ENCODE measurements around the gene TYW1. TPM values are rescaled to one million over a fixed set of nuclear protein-coding genes. Genes with fewer than 3 reads are reported as not detected.

The TYW1 gene
- total and polyA plus RNA-seq, 2 of the 8 experiments (the other 6 are each of a cell fraction or from before 2014, with no cell fraction given), result 8.8 to 16.2 TPM

DNA sequence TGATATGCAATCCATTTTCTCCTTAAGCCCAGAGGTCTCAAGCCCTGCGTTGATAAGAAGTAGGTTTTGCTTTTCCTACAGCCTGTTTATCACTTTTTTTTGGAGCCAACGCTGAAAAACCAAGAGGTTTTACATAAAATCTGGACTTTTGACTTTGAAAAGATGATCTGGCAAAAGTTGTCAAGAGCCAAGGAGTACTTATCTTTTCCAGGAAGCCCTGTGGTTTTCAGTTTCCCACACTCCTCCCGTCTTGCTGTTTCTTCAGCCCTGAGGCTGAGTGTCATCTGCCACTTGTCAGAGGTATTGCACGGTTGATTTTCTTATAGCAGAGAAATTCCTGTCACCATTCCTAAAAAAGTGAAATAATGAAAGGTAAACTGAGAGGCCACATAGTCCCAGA, 108.7 kb downstream of the TYW1 start (continued):
- TF ChIP-seq, protein P1, sequence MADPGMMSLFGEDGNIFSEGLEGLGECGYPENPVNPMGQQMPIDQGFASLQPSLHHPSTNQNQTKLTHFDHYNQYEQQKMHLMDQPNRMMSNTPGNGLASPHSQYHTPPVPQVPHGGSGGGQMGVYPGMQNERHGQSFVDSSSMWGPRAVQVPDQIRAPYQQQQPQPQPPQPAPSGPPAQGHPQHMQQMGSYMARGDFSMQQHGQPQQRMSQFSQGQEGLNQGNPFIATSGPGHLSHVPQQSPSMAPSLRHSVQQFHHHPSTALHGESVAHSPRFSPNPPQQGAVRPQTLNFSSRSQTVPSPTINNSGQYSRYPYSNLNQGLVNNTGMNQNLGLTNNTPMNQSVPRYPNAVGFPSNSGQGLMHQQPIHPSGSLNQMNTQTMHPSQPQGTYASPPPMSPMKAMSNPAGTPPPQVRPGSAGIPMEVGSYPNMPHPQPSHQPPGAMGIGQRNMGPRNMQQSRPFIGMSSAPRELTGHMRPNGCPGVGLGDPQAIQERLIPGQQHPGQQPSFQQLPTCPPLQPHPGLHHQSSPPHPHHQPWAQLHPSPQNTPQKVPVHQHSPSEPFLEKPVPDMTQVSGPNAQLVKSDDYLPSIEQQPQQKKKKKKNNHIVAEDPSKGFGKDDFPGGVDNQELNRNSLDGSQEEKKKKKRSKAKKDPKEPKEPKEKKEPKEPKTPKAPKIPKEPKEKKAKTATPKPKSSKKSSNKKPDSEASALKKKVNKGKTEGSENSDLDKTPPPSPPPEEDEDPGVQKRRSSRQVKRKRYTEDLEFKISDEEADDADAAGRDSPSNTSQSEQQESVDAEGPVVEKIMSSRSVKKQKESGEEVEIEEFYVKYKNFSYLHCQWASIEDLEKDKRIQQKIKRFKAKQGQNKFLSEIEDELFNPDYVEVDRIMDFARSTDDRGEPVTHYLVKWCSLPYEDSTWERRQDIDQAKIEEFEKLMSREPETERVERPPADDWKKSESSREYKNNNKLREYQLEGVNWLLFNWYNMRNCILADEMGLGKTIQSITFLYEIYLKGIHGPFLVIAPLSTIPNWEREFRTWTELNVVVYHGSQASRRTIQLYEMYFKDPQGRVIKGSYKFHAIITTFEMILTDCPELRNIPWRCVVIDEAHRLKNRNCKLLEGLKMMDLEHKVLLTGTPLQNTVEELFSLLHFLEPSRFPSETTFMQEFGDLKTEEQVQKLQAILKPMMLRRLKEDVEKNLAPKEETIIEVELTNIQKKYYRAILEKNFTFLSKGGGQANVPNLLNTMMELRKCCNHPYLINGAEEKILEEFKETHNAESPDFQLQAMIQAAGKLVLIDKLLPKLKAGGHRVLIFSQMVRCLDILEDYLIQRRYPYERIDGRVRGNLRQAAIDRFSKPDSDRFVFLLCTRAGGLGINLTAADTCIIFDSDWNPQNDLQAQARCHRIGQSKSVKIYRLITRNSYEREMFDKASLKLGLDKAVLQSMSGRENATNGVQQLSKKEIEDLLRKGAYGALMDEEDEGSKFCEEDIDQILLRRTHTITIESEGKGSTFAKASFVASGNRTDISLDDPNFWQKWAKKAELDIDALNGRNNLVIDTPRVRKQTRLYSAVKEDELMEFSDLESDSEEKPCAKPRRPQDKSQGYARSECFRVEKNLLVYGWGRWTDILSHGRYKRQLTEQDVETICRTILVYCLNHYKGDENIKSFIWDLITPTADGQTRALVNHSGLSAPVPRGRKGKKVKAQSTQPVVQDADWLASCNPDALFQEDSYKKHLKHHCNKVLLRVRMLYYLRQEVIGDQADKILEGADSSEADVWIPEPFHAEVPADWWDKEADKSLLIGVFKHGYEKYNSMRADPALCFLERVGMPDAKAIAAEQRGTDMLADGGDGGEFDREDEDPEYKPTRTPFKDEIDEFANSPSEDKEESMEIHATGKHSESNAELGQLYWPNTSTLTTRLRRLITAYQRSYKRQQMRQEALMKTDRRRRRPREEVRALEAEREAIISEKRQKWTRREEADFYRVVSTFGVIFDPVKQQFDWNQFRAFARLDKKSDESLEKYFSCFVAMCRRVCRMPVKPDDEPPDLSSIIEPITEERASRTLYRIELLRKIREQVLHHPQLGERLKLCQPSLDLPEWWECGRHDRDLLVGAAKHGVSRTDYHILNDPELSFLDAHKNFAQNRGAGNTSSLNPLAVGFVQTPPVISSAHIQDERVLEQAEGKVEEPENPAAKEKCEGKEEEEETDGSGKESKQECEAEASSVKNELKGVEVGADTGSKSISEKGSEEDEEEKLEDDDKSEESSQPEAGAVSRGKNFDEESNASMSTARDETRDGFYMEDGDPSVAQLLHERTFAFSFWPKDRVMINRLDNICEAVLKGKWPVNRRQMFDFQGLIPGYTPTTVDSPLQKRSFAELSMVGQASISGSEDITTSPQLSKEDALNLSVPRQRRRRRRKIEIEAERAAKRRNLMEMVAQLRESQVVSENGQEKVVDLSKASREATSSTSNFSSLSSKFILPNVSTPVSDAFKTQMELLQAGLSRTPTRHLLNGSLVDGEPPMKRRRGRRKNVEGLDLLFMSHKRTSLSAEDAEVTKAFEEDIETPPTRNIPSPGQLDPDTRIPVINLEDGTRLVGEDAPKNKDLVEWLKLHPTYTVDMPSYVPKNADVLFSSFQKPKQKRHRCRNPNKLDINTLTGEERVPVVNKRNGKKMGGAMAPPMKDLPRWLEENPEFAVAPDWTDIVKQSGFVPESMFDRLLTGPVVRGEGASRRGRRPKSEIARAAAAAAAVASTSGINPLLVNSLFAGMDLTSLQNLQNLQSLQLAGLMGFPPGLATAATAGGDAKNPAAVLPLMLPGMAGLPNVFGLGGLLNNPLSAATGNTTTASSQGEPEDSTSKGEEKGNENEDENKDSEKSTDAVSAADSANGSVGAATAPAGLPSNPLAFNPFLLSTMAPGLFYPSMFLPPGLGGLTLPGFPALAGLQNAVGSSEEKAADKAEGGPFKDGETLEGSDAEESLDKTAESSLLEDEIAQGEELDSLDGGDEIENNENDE (IDR thresholded peaks at IDR 0.05; ENCODE audit: insufficient replicate concordance, low read length), result no peak
- TF ChIP-seq SP4 (IDR thresholded peaks at IDR 0.05; ENCODE audit: low read length), result no peak
- TF ChIP-seq TBP (IDR thresholded peaks at IDR 0.05; ENCODE audit: low read depth, low read length), result no peak
- no peak for TF ChIP-seq POLR2AphosphoS5 (IDR thresholded peaks at IDR 0.05; ENCODE audit: low read depth, low read length)
- no peak for TF ChIP-seq RAD21 (IDR thresholded peaks at IDR 0.05 in 1 of 2, conservative IDR thresholded peaks at IDR 0.05 in 1 of 2; ENCODE audit: low read depth in 2 of 2, low read length in 2 of 2)
- no peak for TF ChIP-seq CTBP2 (IDR thresholded peaks at IDR 0.05; ENCODE audit: borderline replicate concordance, insufficient read depth, insufficient read length, low read length)
- TF ChIP-seq NRF1 (IDR thresholded peaks at IDR 0.05; ENCODE audit: low read depth, low read length), result no peak
- no peak for TF ChIP-seq BRCA1 (IDR thresholded peaks at IDR 0.05; ENCODE audit: low read depth, low read length)
- TF ChIP-seq BCL11A (IDR thresholded peaks at IDR 0.05; ENCODE audit: low read depth in 2 of 2, low read length in 2 of 2), result no peak
- no peak for TF ChIP-seq NANOG (IDR thresholded peaks at IDR 0.05; ENCODE audit: insufficient read depth, low read depth, low read length, poor library complexity, severe bottlenecking)

All from H1 (cell line).